GM12878 (cell line): Measurements from ENCODE around the gene ZNF780A.

Experiments used
- BCL11A ChIP-seq: IDR thresholded peaks from 2 replicates; pipeline ENCODE4 v1.6.1; 2011; ENCODE audit warnings: low read depth, low read length
- POLR2AphosphoS5 ChIP-seq: IDR thresholded peaks from 2 replicates; pipeline ENCODE4 v1.6.1; 2011; ENCODE audit warnings: mild to moderate bottlenecking, low read length, inconsistent platforms
- TF ChIP-seq, protein P1 (sequence below), 3 experiments: IDR thresholded peaks in 2 of 3; conservative IDR thresholded peaks in 1 of 3; 2 replicates each; pipeline ENCODE4 v1.5.1; 2011; ENCODE audit warnings: low read depth in 3 of 3, low read length in 3 of 3, mild to moderate bottlenecking in 3 of 3, control low read depth in 2 of 3, moderate library complexity in 2 of 3, inconsistent platforms in 1 of 3, mixed read lengths in 1 of 3; ENCODE audit not compliant: control insufficient read depth in 2 of 3, insufficient read depth in 1 of 3; ENCODE audit errors: extremely low read depth in 1 of 3

DNA sequence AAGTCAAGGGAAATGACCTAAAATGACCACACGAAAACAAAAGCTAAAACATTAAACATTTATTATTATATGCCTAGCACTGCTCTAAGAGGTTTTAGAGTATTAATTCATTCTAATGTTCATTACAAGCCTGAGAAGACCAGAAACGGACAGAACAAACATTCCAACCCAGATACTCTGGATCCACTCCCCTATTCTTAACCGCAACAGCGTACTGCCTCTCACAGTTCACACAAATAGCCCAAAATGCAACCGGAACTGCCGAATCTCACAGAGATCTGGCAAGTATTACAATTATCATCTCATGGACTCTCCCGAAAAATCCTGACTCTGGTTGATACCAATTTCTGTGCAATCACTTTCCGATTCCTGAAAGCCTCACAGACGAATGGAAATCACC, 36.1 kb downstream of the ZNF780A start:
- TF ChIP-seq, protein P1, sequence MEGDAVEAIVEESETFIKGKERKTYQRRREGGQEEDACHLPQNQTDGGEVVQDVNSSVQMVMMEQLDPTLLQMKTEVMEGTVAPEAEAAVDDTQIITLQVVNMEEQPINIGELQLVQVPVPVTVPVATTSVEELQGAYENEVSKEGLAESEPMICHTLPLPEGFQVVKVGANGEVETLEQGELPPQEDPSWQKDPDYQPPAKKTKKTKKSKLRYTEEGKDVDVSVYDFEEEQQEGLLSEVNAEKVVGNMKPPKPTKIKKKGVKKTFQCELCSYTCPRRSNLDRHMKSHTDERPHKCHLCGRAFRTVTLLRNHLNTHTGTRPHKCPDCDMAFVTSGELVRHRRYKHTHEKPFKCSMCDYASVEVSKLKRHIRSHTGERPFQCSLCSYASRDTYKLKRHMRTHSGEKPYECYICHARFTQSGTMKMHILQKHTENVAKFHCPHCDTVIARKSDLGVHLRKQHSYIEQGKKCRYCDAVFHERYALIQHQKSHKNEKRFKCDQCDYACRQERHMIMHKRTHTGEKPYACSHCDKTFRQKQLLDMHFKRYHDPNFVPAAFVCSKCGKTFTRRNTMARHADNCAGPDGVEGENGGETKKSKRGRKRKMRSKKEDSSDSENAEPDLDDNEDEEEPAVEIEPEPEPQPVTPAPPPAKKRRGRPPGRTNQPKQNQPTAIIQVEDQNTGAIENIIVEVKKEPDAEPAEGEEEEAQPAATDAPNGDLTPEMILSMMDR (IDR thresholded peaks at IDR 0.05 in 2 of 3, conservative IDR thresholded peaks at IDR 0.05 in 1 of 3; ENCODE audit: control insufficient read depth in 2 of 3, extremely low read depth in 1 of 3, insufficient read depth in 1 of 3, low read depth in 3 of 3, low read length in 3 of 3): no peak
- TF ChIP-seq BCL11A (no peak), POLR2AphosphoS5 (no peak)
